ENCODE measurements around the gene ATG16L1.

The ATG16L1 gene

GRCh38 chr2:233227346-233227978 lies 24.0 kb upstream of the ATG16L1 start:
- no peak for DNase-seq (ENCODE audit: low read depth)

GRCh38 chr2:233228376-233228775 lies 23.1 kb upstream of the ATG16L1 start:
- DNase-seq (ENCODE audit: low read depth) = no peak

- DNase-seq (ENCODE audit: low read depth) = no peak
Measured at GRCh38 chr2:233233618-233234230, 17.7 kb upstream of the ATG16L1 start.

- DNase-seq (ENCODE audit: low read depth) = no peak
Measured at GRCh38 chr2:233234264-233234663, 17.2 kb upstream of the ATG16L1 start.

- DNase-seq (ENCODE audit: low read depth) = no peak
Measured at GRCh38 chr2:233234996-233235395, 16.5 kb upstream of the ATG16L1 start.

GRCh38 chr2:233235977-233236376 lies 15.5 kb upstream of the ATG16L1 start:
- no peak for DNase-seq (ENCODE audit: low read depth)

- DNase-seq (ENCODE audit: low read depth) = no peak
Measured at GRCh38 chr2:233236820-233237589, 14.5 kb upstream of the ATG16L1 start.

GRCh38 chr2:233240897-233241296 lies 10.6 kb upstream of the ATG16L1 start:
- DNase-seq (ENCODE audit: low read depth) = no peak

GRCh38 chr2:233241803-233242202 lies 9.7 kb upstream of the ATG16L1 start:
- DNase-seq (ENCODE audit: low read depth) = no peak

GRCh38 chr2:233242231-233242927 lies 9.1 kb upstream of the ATG16L1 start:
- no peak for DNase-seq (ENCODE audit: low read depth)

- no peak for DNase-seq (ENCODE audit: low read depth)
Measured at GRCh38 chr2:233243348-233243747, 8.1 kb upstream of the ATG16L1 start.

- no peak for DNase-seq (ENCODE audit: low read depth)
Measured at GRCh38 chr2:233244818-233245217, 6.7 kb upstream of the ATG16L1 start.

GRCh38 chr2:233245406-233245805 lies 6.1 kb upstream of the ATG16L1 start:
- no peak for DNase-seq (ENCODE audit: low read depth)

GRCh38 chr2:233247116-233247515 lies 4.4 kb upstream of the ATG16L1 start:
- DNase-seq (ENCODE audit: low read depth) = no peak

GRCh38 chr2:233247744-233248143 lies 3.7 kb upstream of the ATG16L1 start:
- DNase-seq (ENCODE audit: low read depth) = no peak

GRCh38 chr2:233248999-233249398 lies 2.5 kb upstream of the ATG16L1 start:
- DNase-seq (ENCODE audit: low read depth) = no peak

GRCh38 chr2:233250568-233250967 lies 905 bp upstream of the ATG16L1 start:
- no peak for DNase-seq (ENCODE audit: low read depth)

GRCh38 chr2:233250985-233251305 lies 528 bp upstream of the ATG16L1 start:
- no peak for DNase-seq (ENCODE audit: low read depth)

GRCh38 chr2:233252227-233252626 lies 754 bp downstream of the ATG16L1 start:
- no peak for DNase-seq (ENCODE audit: low read depth)

GRCh38 chr2:233255151-233255550 lies 3.7 kb downstream of the ATG16L1 start:
- DNase-seq (ENCODE audit: low read depth) = no peak

GRCh38 chr2:233256048-233256447 lies 4.6 kb downstream of the ATG16L1 start:
- DNase-seq (ENCODE audit: low read depth) = no peak

GRCh38 chr2:233258211-233258610 lies 6.7 kb downstream of the ATG16L1 start:
- DNase-seq (ENCODE audit: low read depth) = no peak

- DNase-seq (ENCODE audit: low read depth) = no peak
Measured at GRCh38 chr2:233259730-233260129, 8.3 kb downstream of the ATG16L1 start.
